Activated naive CD8-positive, alpha-beta T cell treated with anti-CD3 and anti-CD28 coated beads for 36 hours (primary cell): ENCODE measurements around the gene SPOPL. TPM values are rescaled to one million over a fixed set of nuclear protein-coding genes. Genes with fewer than 3 reads are reported as not detected.
"Not testable (repeated sequence)": the region's sequence is repeated elsewhere in the genome, so short reads cannot be mapped to it uniquely, and the experiment has no call there.

Experiments
- DNase-seq: peaks from one replicate; pipeline ENCODE4 v3.0.0; 2021
- H3K27ac Mint-ChIP-seq: one replicate; pipeline ENCODE4 v1.8.0; 2022; ENCODE audit warnings: mild to moderate bottlenecking, moderate library complexity, mixed read lengths
- H3K27me3 Mint-ChIP-seq: one replicate; pipeline ENCODE4 v1.8.0; 2022; ENCODE audit warnings: mild to moderate bottlenecking, mixed read lengths
- H3K36me3 Mint-ChIP-seq: one replicate; pipeline ENCODE4 v1.8.0; 2021; ENCODE audit warnings: mild to moderate bottlenecking, mixed read lengths
- H3K4me1 Mint-ChIP-seq: one replicate; pipeline ENCODE4 v1.8.0; 2021; ENCODE audit warnings: mixed read lengths
- H3K4me3 Mint-ChIP-seq: one replicate; pipeline ENCODE4 v1.8.0; 2022; ENCODE audit warnings: mild to moderate bottlenecking, moderate library complexity, mixed read lengths
- H3K9me3 Mint-ChIP-seq: one replicate; pipeline ENCODE4 v1.8.0; 2022; ENCODE audit warnings: mixed read lengths
- total RNA-seq, 2 experiments: library from RNA; stranded (reverse); gene quantifications; one replicate each; pipeline ENCODE4 v1.2.3, GENCODE V29; 2021

Gene SPOPL
- total RNA-seq = 10 to 100 TPM; 14.3 to 14.6 TPM

- Mint-ChIP-seq H3K4me1 (peaks cover 35% of the 10 kb centered on the region), H3K9me3 (no peaks in the 10 kb centered on the region), H3K4me3 (peak within 1 kb of the TSS; percentile 99), H3K27me3 (peaks cover 5% of the 10 kb centered on the region), H3K36me3 (peaks cover 16% of the 10 kb centered on the region), H3K27ac (peak within 1 kb of the TSS; percentile 95)
- peak; percentile 90 for DNase-seq
These were observed at the start of gene SPOPL for GRCh38 chr2:138501425-138502254. TSS of gene SPOPL (plus strand) at chr2:138501770. CDS start at chr2:138550217, 48,447 bp downstream.

GRCh38 chr2:138452324-138452723 is 49.2 kb upstream of the SPOPL start:
- no peak overlapping the region for H3K4me3 Mint-ChIP-seq
- DNase-seq = no peak
- no peaks in the 10 kb centered on the region for H3K4me1 Mint-ChIP-seq
- no peak overlapping the region for H3K27ac Mint-ChIP-seq
- H3K27me3 Mint-ChIP-seq = peaks cover 16% of the 10 kb centered on the region
- H3K9me3 Mint-ChIP-seq = peaks cover 8% of the 10 kb centered on the region
- H3K36me3 Mint-ChIP-seq = peaks cover 3% of the 10 kb centered on the region

GRCh38 chr2:138453815-138454214 is 47.8 kb upstream of the SPOPL start:
- peaks cover 4% of the 10 kb centered on the region for H3K36me3 Mint-ChIP-seq
- no peak overlapping the region for H3K4me3 Mint-ChIP-seq
- H3K27me3 Mint-ChIP-seq = peaks cover 8% of the 10 kb centered on the region
- H3K9me3 Mint-ChIP-seq = peaks cover 14% of the 10 kb centered on the region
- no peaks in the 10 kb centered on the region for H3K4me1 Mint-ChIP-seq
- no peak overlapping the region for H3K27ac Mint-ChIP-seq
- no peak for DNase-seq

- H3K4me1 Mint-ChIP-seq = no peaks in the 10 kb centered on the region
- H3K4me3 Mint-ChIP-seq = no peak overlapping the region
- H3K36me3 Mint-ChIP-seq = peaks cover 6% of the 10 kb centered on the region
- no peak for DNase-seq
- no peak overlapping the region for H3K27ac Mint-ChIP-seq
- peaks cover 20% of the 10 kb centered on the region for H3K9me3 Mint-ChIP-seq
- peaks cover 6% of the 10 kb centered on the region for H3K27me3 Mint-ChIP-seq
These were observed 46.8 kb upstream of the SPOPL start for GRCh38 chr2:138454761-138455160.

- Mint-ChIP-seq H3K9me3 (peaks cover 24% of the 10 kb centered on the region), H3K4me1 (no peaks in the 10 kb centered on the region), H3K4me3 (no peak overlapping the region), H3K36me3 (peaks cover 6% of the 10 kb centered on the region), H3K27me3 (peaks cover 6% of the 10 kb centered on the region), H3K27ac (no peak overlapping the region)
- no peak for DNase-seq
These were observed 46.3 kb upstream of the SPOPL start for GRCh38 chr2:138455275-138455674.

- peaks cover 6% of the 10 kb centered on the region for H3K27me3 Mint-ChIP-seq
- H3K4me3 Mint-ChIP-seq = no peak overlapping the region
- no peak overlapping the region for H3K27ac Mint-ChIP-seq
- peaks cover 26% of the 10 kb centered on the region for H3K9me3 Mint-ChIP-seq
- no peak for DNase-seq
- H3K4me1 Mint-ChIP-seq = no peaks in the 10 kb centered on the region
- peaks cover 9% of the 10 kb centered on the region for H3K36me3 Mint-ChIP-seq
These were observed 45.9 kb upstream of the SPOPL start for GRCh38 chr2:138455691-138456090.

- not testable (repeated sequence) for H3K27ac Mint-ChIP-seq, H3K4me3 Mint-ChIP-seq, H3K27me3 Mint-ChIP-seq, DNase-seq, H3K4me1 Mint-ChIP-seq
- H3K36me3 Mint-ChIP-seq = peaks cover 12% of the 10 kb centered on the region
- H3K9me3 Mint-ChIP-seq = peaks cover 34% of the 10 kb centered on the region
These were observed 38.9 kb upstream of the SPOPL start for GRCh38 chr2:138462689-138463088.

- Mint-ChIP-seq H3K4me1 (no peaks in the 10 kb centered on the region), H3K9me3 (peaks cover 5% of the 10 kb centered on the region), H3K27ac (no peak overlapping the region), H3K4me3 (no peak overlapping the region), H3K27me3 (no peaks in the 10 kb centered on the region), H3K36me3 (no peaks in the 10 kb centered on the region)
- DNase-seq = no peak
These were observed 33.0 kb upstream of the SPOPL start for GRCh38 chr2:138468617-138469016.

- no peaks in the 10 kb centered on the region for H3K27me3 Mint-ChIP-seq
- H3K27ac Mint-ChIP-seq = no peak overlapping the region
- DNase-seq = no peak
These were observed 32.2 kb upstream of the SPOPL start for GRCh38 chr2:138469411-138469810.

GRCh38 chr2:138470941-138471340 is 30.6 kb upstream of the SPOPL start:
- no peak for DNase-seq
- Mint-ChIP-seq H3K4me1 (no peaks in the 10 kb centered on the region), H3K36me3 (no peaks in the 10 kb centered on the region), H3K27me3 (no peaks in the 10 kb centered on the region), H3K9me3 (no peaks in the 10 kb centered on the region), H3K27ac (no peak overlapping the region), H3K4me3 (no peak overlapping the region)

More at GRCh38 chr2:138469411-138469810, 32.2 kb upstream of the SPOPL start:
- H3K4me3 Mint-ChIP-seq = no peak overlapping the region
- no peaks in the 10 kb centered on the region for H3K4me1 Mint-ChIP-seq
- H3K9me3 Mint-ChIP-seq = peaks cover 3% of the 10 kb centered on the region
- H3K36me3 Mint-ChIP-seq = no peaks in the 10 kb centered on the region

GRCh38 chr2:138474100-138474825 is 27.3 kb upstream of the SPOPL start:
- no peak overlapping the region for H3K27ac Mint-ChIP-seq
- no peaks in the 10 kb centered on the region for H3K36me3 Mint-ChIP-seq
- peaks cover 2% of the 10 kb centered on the region for H3K4me1 Mint-ChIP-seq
- no peaks in the 10 kb centered on the region for H3K9me3 Mint-ChIP-seq
- H3K4me3 Mint-ChIP-seq = no peak overlapping the region
- no peaks in the 10 kb centered on the region for H3K27me3 Mint-ChIP-seq
- DNase-seq = no peak

GRCh38 chr2:138475277-138475776 is 26.2 kb upstream of the SPOPL start:
- H3K27me3 Mint-ChIP-seq = no peaks in the 10 kb centered on the region
- no peak overlapping the region for H3K4me3 Mint-ChIP-seq
- H3K9me3 Mint-ChIP-seq = no peaks in the 10 kb centered on the region
- no peak overlapping the region for H3K27ac Mint-ChIP-seq
- H3K36me3 Mint-ChIP-seq = no peaks in the 10 kb centered on the region
- peaks cover 2% of the 10 kb centered on the region for H3K4me1 Mint-ChIP-seq
- DNase-seq = no peak

GRCh38 chr2:138476186-138476585 is 25.4 kb upstream of the SPOPL start:
- peaks cover 2% of the 10 kb centered on the region for H3K4me1 Mint-ChIP-seq
- H3K36me3 Mint-ChIP-seq = no peaks in the 10 kb centered on the region
- no peaks in the 10 kb centered on the region for H3K27me3 Mint-ChIP-seq
- H3K9me3 Mint-ChIP-seq = no peaks in the 10 kb centered on the region
- no peak overlapping the region for H3K27ac Mint-ChIP-seq
- H3K4me3 Mint-ChIP-seq = no peak overlapping the region
- DNase-seq = no peak

GRCh38 chr2:138476940-138477339 is 24.6 kb upstream of the SPOPL start:
- Mint-ChIP-seq H3K27ac (no peak overlapping the region), H3K9me3 (no peaks in the 10 kb centered on the region), H3K27me3 (no peaks in the 10 kb centered on the region), H3K36me3 (no peaks in the 10 kb centered on the region), H3K4me1 (peaks cover 2% of the 10 kb centered on the region), H3K4me3 (no peak overlapping the region)
- DNase-seq = no peak

GRCh38 chr2:138482796-138483195 is 18.8 kb upstream of the SPOPL start:
- H3K27me3 Mint-ChIP-seq, H3K36me3 Mint-ChIP-seq, DNase-seq, H3K27ac Mint-ChIP-seq, H3K4me3 Mint-ChIP-seq, H3K9me3 Mint-ChIP-seq, H3K4me1 Mint-ChIP-seq: not testable (repeated sequence)
